Measurements from ENCODE around the gene HHIPL1. TPM values are rescaled to one million over a fixed set of nuclear protein-coding genes. Genes with fewer than 3 reads are reported as not detected.
A peak's percentile ranks its signal among the peaks of the same experiment; 100 is the strongest.

HHIPL1 gene
- polyA plus RNA-seq (2011; rRNA removed) = 0.19 and 0.21 TPM in 2 replicates
- 0.26 and 0.38 TPM in 2 replicates for polyA plus RNA-seq (2012; cell fraction: cytosol; rRNA removed)
- 0.52 and 0.58 TPM in 2 replicates for polyA plus RNA-seq (2012; cell fraction: nucleus; rRNA removed)
- 0.20 to 0.29 TPM (median 0.23 TPM) in 3 replicates for polyA plus RNA-seq (2017; fragmentation: RNase III; extraction: RNeasy Plus Mini Kit Qiagen cat#74134 plus additional on column Dnase treatment)
- polyA minus RNA-seq (2011; rRNA and poly(A)+ RNA removed) = 0.29 and 0.58 TPM in 2 replicates

DNA sequence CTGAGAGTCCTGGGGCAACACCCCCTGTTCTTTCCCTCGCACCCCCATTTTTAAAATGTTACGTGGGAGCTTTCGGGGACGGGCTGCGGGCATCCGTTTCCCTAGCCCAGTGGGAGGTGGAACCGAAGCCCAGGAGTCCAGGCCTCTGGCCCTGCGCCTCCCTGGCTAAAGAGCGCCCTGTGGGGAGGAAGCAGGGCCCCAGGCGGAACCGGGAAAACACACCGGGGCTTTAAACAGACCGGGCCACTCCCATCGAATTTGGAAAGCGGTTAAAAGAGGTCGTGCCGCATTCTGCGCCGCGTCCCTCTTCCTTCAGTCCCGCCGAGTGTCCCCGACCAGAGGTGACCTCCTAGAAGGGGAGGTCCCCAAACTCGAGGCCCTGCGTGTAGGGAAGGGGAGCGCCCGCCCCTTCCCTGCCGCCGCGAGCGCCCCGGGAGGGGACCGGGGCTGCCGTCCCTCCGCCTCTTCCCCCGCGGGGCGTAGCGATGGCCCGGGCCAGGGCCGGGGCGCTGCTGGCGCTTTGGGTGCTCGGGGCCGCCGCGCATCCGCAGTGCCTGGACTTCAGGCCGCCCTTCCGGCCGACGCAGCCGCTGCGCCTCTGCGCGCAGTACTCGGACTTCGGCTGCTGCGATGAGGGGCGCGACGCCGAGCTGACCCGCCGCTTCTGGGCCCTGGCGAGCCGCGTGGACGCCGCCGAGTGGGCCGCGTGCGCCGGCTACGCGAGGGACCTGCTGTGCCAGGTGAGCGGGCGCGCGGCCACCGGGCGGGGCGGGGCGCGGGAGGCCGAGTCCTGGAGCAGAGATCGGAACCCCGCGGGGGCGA is at the start of gene HHIPL1:
HHIPL1 (plus strand) TSS at position 407 of the 822 bp plus-strand sequence; CDS start at position 486, 79 bp downstream.
- H3K27ac ChIP-seq = peak within 1 kb of the TSS; percentile 63 to 82; a peak in 5 of 6 replicates
- 78% methylated on average over 26 of the region's 91 CpGs for WGBS (ENCODE audit: missing lambda C conversion rate)
- H3K4me1 ChIP-seq = 0 out of 3 replicates have a peak, but pooled peaks cover 7% of the 10 kb centered on the region
- peak within 1 kb of the TSS; percentile 44 for H3K4me3 ChIP-seq
- peak; percentile 70 to 76 for ATAC-seq
- TF ChIP-seq, protein P1, sequence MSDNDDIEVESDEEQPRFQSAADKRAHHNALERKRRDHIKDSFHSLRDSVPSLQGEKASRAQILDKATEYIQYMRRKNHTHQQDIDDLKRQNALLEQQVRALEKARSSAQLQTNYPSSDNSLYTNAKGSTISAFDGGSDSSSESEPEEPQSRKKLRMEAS (IDR thresholded peaks at IDR 0.05) = peak; percentile 36; the same call in 1 of the 2 replicates
- TF ChIP-seq, protein P2, sequence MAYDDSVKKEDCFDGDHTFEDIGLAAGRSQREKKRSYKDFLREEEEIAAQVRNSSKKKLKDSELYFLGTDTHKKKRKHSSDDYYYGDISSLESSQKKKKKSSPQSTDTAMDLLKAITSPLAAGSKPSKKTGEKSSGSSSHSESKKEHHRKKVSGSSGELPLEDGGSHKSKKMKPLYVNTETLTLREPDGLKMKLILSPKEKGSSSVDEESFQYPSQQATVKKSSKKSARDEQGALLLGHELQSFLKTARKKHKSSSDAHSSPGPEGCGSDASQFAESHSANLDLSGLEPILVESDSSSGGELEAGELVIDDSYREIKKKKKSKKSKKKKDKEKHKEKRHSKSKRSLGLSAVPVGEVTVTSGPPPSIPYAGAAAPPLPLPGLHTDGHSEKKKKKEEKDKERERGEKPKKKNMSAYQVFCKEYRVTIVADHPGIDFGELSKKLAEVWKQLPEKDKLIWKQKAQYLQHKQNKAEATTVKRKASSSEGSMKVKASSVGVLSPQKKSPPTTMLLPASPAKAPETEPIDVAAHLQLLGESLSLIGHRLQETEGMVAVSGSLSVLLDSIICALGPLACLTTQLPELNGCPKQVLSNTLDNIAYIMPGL (CRISPR knock-in tag; IDR thresholded peaks at IDR 0.05; ENCODE audit: borderline replicate concordance) = no peak
- FAIRE-seq = no peak
- no peak for DNase-seq (ENCODE audit: low read depth in 1 of 2, low spot score in 1 of 2)
- peak within 1 kb of the TSS; percentile 86 for H3K4me2 ChIP-seq
- H3K9me3 ChIP-seq = no peaks in the 10 kb centered on the region
- ChIA-PET POLR2A (no interaction called here), CTCF (interaction anchor here (1.1 to 2.2 kb wide), 6 partner anchors 11 to 254 kb away, joined by 3 to 7 read pairs (median 3); no protein-coding TSS in a partner anchor)

DNA sequence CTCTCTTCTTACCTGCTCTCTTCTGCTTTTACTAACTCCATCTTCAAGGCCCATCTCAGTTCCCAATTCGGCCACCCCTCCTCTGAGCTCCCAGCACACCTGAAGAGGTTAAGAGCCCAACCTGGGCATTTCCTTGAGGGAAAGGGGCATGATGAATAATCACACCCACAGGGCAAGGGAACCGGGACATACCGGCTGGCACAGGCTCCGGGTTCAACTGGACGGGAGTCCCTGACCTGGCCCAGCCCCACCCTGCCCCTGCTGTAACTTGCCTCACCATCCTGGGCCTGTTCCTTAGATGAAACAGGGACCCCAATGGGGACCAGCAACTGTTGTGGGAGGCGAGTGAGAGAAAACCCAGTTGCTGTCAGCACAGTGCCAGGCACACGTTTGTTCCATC is 49.4 kb upstream of the HHIPL1 start:
- H3K4me3 ChIP-seq = no peak overlapping the region
- DNase-seq (ENCODE audit: low read depth in 1 of 2, low spot score in 1 of 2) (no peak), FAIRE-seq (no peak), ATAC-seq (no peak)
- H3K9me3 ChIP-seq = no peaks in the 10 kb centered on the region
- peaks cover 70% of the 10 kb centered on the region for H3K4me1 ChIP-seq
- ChIA-PET CTCF (interaction anchor here (1.2 to 2.2 kb wide), 6 partner anchors 8 to 78 kb away, joined by 3 to 10 read pairs (median 5); partner anchors contain the start of gene CCDC85C), POLR2A (no interaction called here)
- 84% methylated on average over 7 of the region's 7 CpGs for WGBS (ENCODE audit: missing lambda C conversion rate)
- peak overlapping the region; percentile 49 to 63 for H3K27ac ChIP-seq
- H3K4me2 ChIP-seq = peak overlapping the region; percentile 70; the same call in 2 of the 3 replicates
- TF ChIP-seq NFE2L2 (conservative IDR thresholded peaks at IDR 0.05; ENCODE audit: low read length) = no peak

DNA sequence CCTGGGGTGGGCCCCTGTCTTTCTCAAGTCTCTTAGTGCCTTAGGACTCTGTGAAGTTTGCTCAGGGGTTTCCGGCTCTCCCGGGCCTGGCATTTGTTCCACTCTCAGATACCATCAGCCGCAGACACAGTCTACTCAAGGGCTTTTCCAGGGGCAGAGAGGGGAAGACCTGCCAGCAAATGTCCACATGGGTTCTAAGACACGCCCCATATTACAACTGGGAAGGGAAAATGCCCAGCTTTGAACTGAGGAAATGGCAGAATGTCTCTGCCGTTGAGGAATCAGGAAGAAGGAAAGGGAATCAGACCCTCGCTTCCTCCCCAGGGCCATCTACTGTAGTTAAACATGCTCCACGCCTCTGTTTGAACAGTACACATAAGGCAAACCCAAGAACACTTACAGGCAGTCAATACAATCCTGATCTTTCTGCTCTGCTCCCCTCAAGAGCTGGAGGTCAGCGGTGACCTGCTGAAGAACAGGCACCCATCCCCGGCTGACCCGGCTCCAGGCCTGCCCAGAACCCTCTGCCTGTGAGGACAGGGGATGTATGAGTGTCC is 48.8 kb upstream of the HHIPL1 start:
- FAIRE-seq (no peak), ATAC-seq (peak in 1 of 2 experiments; percentile 57; a peak in 3 of 6 replicates), DNase-seq (ENCODE audit: low read depth in 1 of 2, low spot score in 1 of 2) (peak in 1 of 2 experiments; percentile 36)
- peak overlapping the region; percentile 70 for H3K4me2 ChIP-seq
- no peak for TF ChIP-seq JUNB (IDR thresholded peaks at IDR 0.05)
- TF ChIP-seq NFE2L2 (conservative IDR thresholded peaks at IDR 0.05; ENCODE audit: low read length) = no peak
- TF ChIP-seq ZNF302 (CRISPR knock-in tag; IDR thresholded peaks at IDR 0.05) = no peak
- TF ChIP-seq, protein P3, sequence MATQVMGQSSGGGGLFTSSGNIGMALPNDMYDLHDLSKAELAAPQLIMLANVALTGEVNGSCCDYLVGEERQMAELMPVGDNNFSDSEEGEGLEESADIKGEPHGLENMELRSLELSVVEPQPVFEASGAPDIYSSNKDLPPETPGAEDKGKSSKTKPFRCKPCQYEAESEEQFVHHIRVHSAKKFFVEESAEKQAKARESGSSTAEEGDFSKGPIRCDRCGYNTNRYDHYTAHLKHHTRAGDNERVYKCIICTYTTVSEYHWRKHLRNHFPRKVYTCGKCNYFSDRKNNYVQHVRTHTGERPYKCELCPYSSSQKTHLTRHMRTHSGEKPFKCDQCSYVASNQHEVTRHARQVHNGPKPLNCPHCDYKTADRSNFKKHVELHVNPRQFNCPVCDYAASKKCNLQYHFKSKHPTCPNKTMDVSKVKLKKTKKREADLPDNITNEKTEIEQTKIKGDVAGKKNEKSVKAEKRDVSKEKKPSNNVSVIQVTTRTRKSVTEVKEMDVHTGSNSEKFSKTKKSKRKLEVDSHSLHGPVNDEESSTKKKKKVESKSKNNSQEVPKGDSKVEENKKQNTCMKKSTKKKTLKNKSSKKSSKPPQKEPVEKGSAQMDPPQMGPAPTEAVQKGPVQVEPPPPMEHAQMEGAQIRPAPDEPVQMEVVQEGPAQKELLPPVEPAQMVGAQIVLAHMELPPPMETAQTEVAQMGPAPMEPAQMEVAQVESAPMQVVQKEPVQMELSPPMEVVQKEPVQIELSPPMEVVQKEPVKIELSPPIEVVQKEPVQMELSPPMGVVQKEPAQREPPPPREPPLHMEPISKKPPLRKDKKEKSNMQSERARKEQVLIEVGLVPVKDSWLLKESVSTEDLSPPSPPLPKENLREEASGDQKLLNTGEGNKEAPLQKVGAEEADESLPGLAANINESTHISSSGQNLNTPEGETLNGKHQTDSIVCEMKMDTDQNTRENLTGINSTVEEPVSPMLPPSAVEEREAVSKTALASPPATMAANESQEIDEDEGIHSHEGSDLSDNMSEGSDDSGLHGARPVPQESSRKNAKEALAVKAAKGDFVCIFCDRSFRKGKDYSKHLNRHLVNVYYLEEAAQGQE (IDR thresholded peaks at IDR 0.05) = no peak
- H3K4me3 ChIP-seq = no peak overlapping the region
- CTCF ChIA-PET = interaction anchor here (1.5 kb wide), 1 partner anchor 9 kb away, joined by 4 read pairs; no protein-coding TSS in a partner anchor
- POLR2A ChIA-PET = no interaction called here
- H3K27ac ChIP-seq = peak overlapping the region; percentile 49 to 63
- 62% methylated on average over 9 of the region's 10 CpGs for WGBS (ENCODE audit: missing lambda C conversion rate)
- H3K4me1 ChIP-seq = peaks cover 70% of the 10 kb centered on the region
- no peaks in the 10 kb centered on the region for H3K9me3 ChIP-seq

DNA sequence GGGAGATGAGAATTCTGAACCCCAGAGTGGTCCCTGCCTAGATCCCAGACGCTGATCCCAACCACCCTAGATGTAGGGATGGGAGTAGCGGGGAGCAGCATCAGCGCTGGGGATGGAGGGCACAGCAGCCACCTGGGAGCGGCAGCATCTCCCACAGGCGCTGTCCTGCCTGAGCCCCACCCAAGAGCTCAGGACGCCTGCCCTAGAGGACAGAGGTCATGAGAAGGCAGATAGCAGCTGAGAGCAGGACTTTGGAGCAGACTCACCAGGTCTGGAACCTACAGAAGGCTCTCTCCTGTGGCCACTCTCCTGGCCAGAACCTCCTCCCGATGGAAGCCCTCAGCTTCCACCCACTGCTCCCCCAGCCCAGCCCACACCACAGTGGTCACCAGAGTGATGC is 48.2 kb upstream of the HHIPL1 start:
- 76% methylated on average over 6 of the region's 7 CpGs for WGBS (ENCODE audit: missing lambda C conversion rate)
- FAIRE-seq (no peak), DNase-seq (ENCODE audit: low read depth in 1 of 2, low spot score in 1 of 2) (no peak), ATAC-seq (peak; percentile 9 to 14; a peak in 3 of 6 replicates)
- POLR2A ChIA-PET = no interaction called here
- CTCF ChIA-PET = interaction anchor here (1.1 to 1.5 kb wide), 3 partner anchors 9 to 80 kb away, joined by 3 to 4 read pairs (median 4); no protein-coding TSS in a partner anchor
- Histone ChIP-seq H3K4me2 (peak overlapping the region; percentile 70), H3K27ac (peak overlapping the region; percentile 49 to 63), H3K4me3 (no peak overlapping the region), H3K4me1 (peaks cover 70% of the 10 kb centered on the region), H3K9me3 (no peaks in the 10 kb centered on the region)
- TF ChIP-seq ZSCAN20 (CRISPR knock-in tag; IDR thresholded peaks at IDR 0.05) (no peak), JUNB (IDR thresholded peaks at IDR 0.05) (no peak), RCOR1 (IDR thresholded peaks at IDR 0.05; ENCODE audit: low read depth, low read length) (no peak), PHF8 (IDR thresholded peaks at IDR 0.05; ENCODE audit: borderline replicate concordance, low read depth) (no peak), MAZ (IDR thresholded peaks at IDR 0.05; ENCODE audit: borderline replicate concordance, low read depth, low read length) (no peak), SREBF2 (IDR thresholded peaks at IDR 0.05) (no peak)
- TF ChIP-seq, protein P4, sequence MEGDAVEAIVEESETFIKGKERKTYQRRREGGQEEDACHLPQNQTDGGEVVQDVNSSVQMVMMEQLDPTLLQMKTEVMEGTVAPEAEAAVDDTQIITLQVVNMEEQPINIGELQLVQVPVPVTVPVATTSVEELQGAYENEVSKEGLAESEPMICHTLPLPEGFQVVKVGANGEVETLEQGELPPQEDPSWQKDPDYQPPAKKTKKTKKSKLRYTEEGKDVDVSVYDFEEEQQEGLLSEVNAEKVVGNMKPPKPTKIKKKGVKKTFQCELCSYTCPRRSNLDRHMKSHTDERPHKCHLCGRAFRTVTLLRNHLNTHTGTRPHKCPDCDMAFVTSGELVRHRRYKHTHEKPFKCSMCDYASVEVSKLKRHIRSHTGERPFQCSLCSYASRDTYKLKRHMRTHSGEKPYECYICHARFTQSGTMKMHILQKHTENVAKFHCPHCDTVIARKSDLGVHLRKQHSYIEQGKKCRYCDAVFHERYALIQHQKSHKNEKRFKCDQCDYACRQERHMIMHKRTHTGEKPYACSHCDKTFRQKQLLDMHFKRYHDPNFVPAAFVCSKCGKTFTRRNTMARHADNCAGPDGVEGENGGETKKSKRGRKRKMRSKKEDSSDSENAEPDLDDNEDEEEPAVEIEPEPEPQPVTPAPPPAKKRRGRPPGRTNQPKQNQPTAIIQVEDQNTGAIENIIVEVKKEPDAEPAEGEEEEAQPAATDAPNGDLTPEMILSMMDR (IDR thresholded peaks at IDR 0.05) = no peak
- TF ChIP-seq, protein P3 (IDR thresholded peaks at IDR 0.05) = no peak
